PC-3 (cell line): ENCODE data around the gene NEXMIF. TPM values are rescaled to one million over a fixed set of nuclear protein-coding genes. Genes with fewer than 3 reads are reported as not detected.

ENCODE experiments used
- ATAC-seq: fragments of 200-7000 bp; cut with Tn5 transposase; 2 replicates; pipeline ENCODE4 v1.9.1; 2020; ENCODE audit warnings: mild to moderate bottlenecking, moderate library complexity
- BruUV-seq: library from RNA; stranded (reverse); fragments of 400-500 nt; replicated peaks from 2 replicates; lab custom pipeline; 2021; lab: Mats Ljungman, UMichigan
- CTCF ChIA-PET: fragments of 300-600 bp; sonication (Branson Sonifier 250); formaldehyde crosslinking; loops from one replicate; lab custom pipeline; 2022; ENCODE audit warnings: antibody characterized with exemption; lab: Charles Lee
- POLR2A ChIA-PET: fragments of 300-600 bp; sonication (Branson Sonifier 250); formaldehyde crosslinking; loops from one replicate; lab custom pipeline; 2022; ENCODE audit warnings: antibody characterized with exemption; ENCODE audit not compliant: unreplicated experiment; lab: Charles Lee
- DNase-seq: peaks from one replicate; pipeline ENCODE4 v3.0.0-alpha.2; 2015
- H2AFZ ChIP-seq: fragments of 300-600 bp; sonication (generic); 2 replicates; pipeline ENCODE4 v1.6.0; 2016; ENCODE audit warnings: antibody characterized with exemption, low read length
- H3F3A ChIP-seq: fragments of 300-600 bp; sonication (generic); one replicate; pipeline ENCODE4 v1.6.0; 2017; ENCODE audit warnings: antibody characterized with exemption, low read length, control low read depth, mild to moderate bottlenecking; ENCODE audit not compliant: unreplicated experiment
- H3K27ac ChIP-seq: fragments of 300-600 bp; sonication (generic); 2 replicates; pipeline ENCODE4 v1.5.1; 2016; ENCODE audit warnings: mild to moderate bottlenecking, low read length
- H3K27me3 ChIP-seq: fragments of 300-600 bp; sonication (generic); 2 replicates; pipeline ENCODE4 v1.6.1; 2016; ENCODE audit warnings: low read length, mixed read lengths
- H3K36me3 ChIP-seq: fragments of 300-600 bp; sonication (generic); 2 replicates; pipeline ENCODE4 v1.6.1; 2016; ENCODE audit warnings: low read depth, mixed run types, low read length, mixed read lengths
- H3K4me1 ChIP-seq: fragments of 300-600 bp; sonication (generic); 2 replicates; pipeline ENCODE4 v1.5.1; 2016; ENCODE audit warnings: low read length; ENCODE audit not compliant: insufficient read depth
- H3K4me2 ChIP-seq: fragments of 300-600 bp; sonication (generic); 2 replicates; pipeline ENCODE4 v1.6.0; 2016; ENCODE audit warnings: low read length
- H3K4me3 ChIP-seq: fragments of 300-600 bp; sonication (generic); 2 replicates; pipeline ENCODE4 v1.5.1; 2016; ENCODE audit warnings: mild to moderate bottlenecking, low read length, mixed read lengths
- H3K79me2 ChIP-seq: fragments of 300-600 bp; sonication (generic); 2 replicates; pipeline ENCODE4 v1.6.1; 2017; ENCODE audit warnings: low read length, mixed read lengths
- H3K9ac ChIP-seq: fragments of 300-600 bp; sonication (generic); 2 replicates; pipeline ENCODE4 v1.6.0; 2016; ENCODE audit warnings: mild to moderate bottlenecking, low read length
- H3K9me2 ChIP-seq: fragments of 300-600 bp; sonication (generic); replicated peaks from 2 replicates; pipeline ENCODE4 v1.6.1; 2016; ENCODE audit warnings: mixed run types, low read length, mixed read lengths
- H3K9me3 ChIP-seq: fragments of 300-600 bp; sonication (generic); 2 replicates; pipeline ENCODE4 v1.6.1; 2016; ENCODE audit warnings: low read length, mixed read lengths
- H4K20me1 ChIP-seq: fragments of 300-600 bp; sonication (generic); 2 replicates; pipeline ENCODE4 v1.6.1; 2016; ENCODE audit warnings: low read length, mixed read lengths
- CTCF ChIP-seq: fragments of 300-600 bp; sonication (generic); conservative IDR thresholded peaks from 2 replicates; pipeline ENCODE4 v1.5.1; 2017; ENCODE audit warnings: antibody characterized with exemption, low read depth, mild to moderate bottlenecking, low read length
- EZH2 ChIP-seq: fragments of 300-600 bp; sonication (generic); IDR thresholded peaks from one replicate; pipeline ENCODE4 v1.6.1; 2017; ENCODE audit warnings: antibody characterized with exemption, mild to moderate bottlenecking, low read length; ENCODE audit not compliant: unreplicated experiment
- EZH2phosphoT487 ChIP-seq: fragments of 300-600 bp; sonication (generic); IDR thresholded peaks from 2 replicates; pipeline ENCODE4 v1.6.1; 2018; ENCODE audit warnings: mild to moderate bottlenecking, antibody characterized with exemption, low read length, borderline replicate concordance
- intact Hi-C: fragments of 100-400 bp; cut with micrococcal nuclease; formaldehyde crosslinking; loops from 2 replicates; pipeline ENCODE4 v1.9.0; 2023
- total RNA-seq: library from RNA; depleted of rRNA; stranded (reverse); fragments of >200 nt; gene quantifications from 2 replicates; pipeline ENCODE4 v1.2.3, GENCODE V29; 2014

The NEXMIF gene
- total RNA-seq, 1 experiment from 2014 or later, result not detected

- Histone ChIP-seq H3K9me3 (no peaks in the 10 kb centered on the region), H3K27me3 (no peaks in the 10 kb centered on the region), H3K9me2 (no peaks in the 10 kb centered on the region), H3F3A (no peaks in the 10 kb centered on the region), H3K36me3 (no peaks in the 10 kb centered on the region), H3K4me3 (no peak overlapping the region), H3K9ac (no peak overlapping the region), H2AFZ (no peak overlapping the region), H3K79me2 (no peaks in the 10 kb centered on the region), H4K20me1 (no peaks in the 10 kb centered on the region), H3K4me1 (no peaks in the 10 kb centered on the region), H3K27ac (no peak overlapping the region), H3K4me2 (no peak overlapping the region)
- DNase-seq (no peak), ATAC-seq (no peak)
- no TSS peak for BruUV-seq
- TF ChIP-seq CTCF (no peak), EZH2 (no peak), EZH2phosphoT487 (no peak)
- POLR2A ChIA-PET, result no interaction called here
- intact Hi-C loops, result no loop called here
- CTCF ChIA-PET, result no interaction called here
Measured at GRCh38 chrX:74911494-74911893, 13.8 kb downstream of the NEXMIF start.

- CTCF ChIA-PET, result no interaction called here
Measured at GRCh38 chrX:74906417-74906816, 18.8 kb downstream of the NEXMIF start.

GRCh38 chrX:74902806-74903205 is 22.4 kb downstream of the NEXMIF start:
- no peaks in the 10 kb centered on the region for H3K36me3 ChIP-seq
- POLR2A ChIA-PET, result no interaction called here

More at GRCh38 chrX:74906417-74906816, 18.8 kb downstream of the NEXMIF start:
- intact Hi-C loops, result no loop called here
- Histone ChIP-seq H3K36me3 (no peaks in the 10 kb centered on the region), H3K27me3 (no peaks in the 10 kb centered on the region), H2AFZ (no peak overlapping the region), H3K9ac (no peak overlapping the region), H3F3A (no peaks in the 10 kb centered on the region), H3K27ac (no peak overlapping the region), H3K9me3 (no peaks in the 10 kb centered on the region), H3K4me3 (no peak overlapping the region), H4K20me1 (no peaks in the 10 kb centered on the region), H3K9me2 (no peaks in the 10 kb centered on the region), H3K79me2 (no peaks in the 10 kb centered on the region), H3K4me2 (no peak overlapping the region), H3K4me1 (no peaks in the 10 kb centered on the region)
- DNase-seq, result no peak
- no peak for ATAC-seq
- no peak for TF ChIP-seq CTCF
- TF ChIP-seq EZH2, result no peak
- TF ChIP-seq EZH2phosphoT487, result no peak
- POLR2A ChIA-PET, result no interaction called here
- BruUV-seq, result no TSS peak

More at GRCh38 chrX:74902806-74903205, 22.4 kb downstream of the NEXMIF start:
- BruUV-seq, result no TSS peak
- no peaks in the 10 kb centered on the region for H4K20me1 ChIP-seq
- intact Hi-C loops, result no loop called here
- H3K9me3 ChIP-seq, result no peaks in the 10 kb centered on the region
- no peak overlapping the region for H2AFZ ChIP-seq
- no peak for DNase-seq
- no peaks in the 10 kb centered on the region for H3K27me3 ChIP-seq
- H3K4me3 ChIP-seq, result no peak overlapping the region
- no peak overlapping the region for H3K27ac ChIP-seq
- no peaks in the 10 kb centered on the region for H3K79me2 ChIP-seq
- H3K4me1 ChIP-seq, result no peaks in the 10 kb centered on the region
- no peaks in the 10 kb centered on the region for H3K9me2 ChIP-seq
- H3F3A ChIP-seq, result no peaks in the 10 kb centered on the region
- no peak for TF ChIP-seq EZH2phosphoT487
- TF ChIP-seq EZH2, result no peak
- no peak for TF ChIP-seq CTCF
- H3K9ac ChIP-seq, result no peak overlapping the region
- H3K4me2 ChIP-seq, result no peak overlapping the region
- ATAC-seq, result no peak
- CTCF ChIA-PET, result no interaction called here
